ENCODE data around the gene LAMC3. TPM values are rescaled to one million over a fixed set of nuclear protein-coding genes. Genes with fewer than 3 reads are reported as not detected.

The LAMC3 gene
- total RNA-seq, 1 experiment from 2014 or later: 2.9 TPM

DNA sequence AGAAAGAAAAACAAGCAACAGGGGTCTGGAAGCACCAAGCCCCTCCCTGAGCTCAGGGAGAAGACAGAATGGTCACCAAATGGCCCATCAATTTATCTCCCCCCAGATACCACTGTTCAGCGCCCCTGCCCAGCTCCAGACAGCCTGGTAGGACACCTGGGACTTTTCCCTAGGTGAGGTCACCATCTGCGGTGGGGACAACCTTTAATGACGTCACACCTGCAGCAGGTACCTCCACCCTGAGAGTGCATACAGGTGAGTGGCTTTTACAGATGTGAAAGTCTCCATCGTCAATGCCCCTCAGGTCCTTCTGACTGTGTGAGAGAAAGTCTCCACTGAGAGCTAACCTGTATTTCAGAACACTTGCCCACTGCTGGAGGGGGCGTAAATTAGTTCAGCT, 34.3 kb upstream of the LAMC3 start:
- in situ Hi-C loops (cut with HindIII; ENCODE audit: low pct_unique_long_range_greater_than_20kb, low sequenced_read_pairs): no loop called here

DNA sequence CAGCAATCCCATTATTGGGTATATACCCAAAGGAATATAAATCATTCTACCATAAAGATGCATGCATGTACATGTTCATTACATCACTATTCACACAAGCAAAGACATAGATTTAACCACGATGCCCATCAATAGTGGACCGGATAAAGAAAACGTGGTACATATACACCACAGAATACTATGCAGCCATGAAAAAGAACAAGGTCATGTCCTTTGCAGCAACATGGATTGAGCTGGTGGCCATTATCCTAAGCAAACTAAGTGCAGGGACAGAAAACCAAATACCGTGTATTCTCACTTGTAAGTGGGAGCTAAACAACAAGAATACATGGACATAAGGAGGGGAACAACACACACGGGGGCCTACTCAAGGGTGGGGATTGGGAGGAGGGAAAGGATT, 33.8 kb upstream of the LAMC3 start:
- DNase-seq (ENCODE audit: low read depth, low spot score): no peak
- in situ Hi-C loops (cut with HindIII; ENCODE audit: low pct_unique_long_range_greater_than_20kb, low sequenced_read_pairs): no loop called here

More for the DNA sequence above, 34.3 kb upstream of the LAMC3 start:
- DNase-seq (ENCODE audit: low read depth, low spot score): no peak

GRCh38 chr9:130975932-130976841, 32.8 kb upstream of the LAMC3 start:
- in situ Hi-C loops (cut with HindIII; ENCODE audit: low pct_unique_long_range_greater_than_20kb, low sequenced_read_pairs): no loop called here
- DNase-seq (ENCODE audit: low read depth, low spot score): no peak

GRCh38 chr9:130977811-130978221, 31.2 kb upstream of the LAMC3 start:
- DNase-seq (ENCODE audit: low read depth, low spot score): no peak
- in situ Hi-C loops (cut with HindIII; ENCODE audit: low pct_unique_long_range_greater_than_20kb, low sequenced_read_pairs): no loop called here

GRCh38 chr9:130979591-130980385, 29.2 kb upstream of the LAMC3 start:
- in situ Hi-C loops (cut with HindIII; ENCODE audit: low pct_unique_long_range_greater_than_20kb, low sequenced_read_pairs): no loop called here
- no peak for DNase-seq (ENCODE audit: low read depth, low spot score)

DNA sequence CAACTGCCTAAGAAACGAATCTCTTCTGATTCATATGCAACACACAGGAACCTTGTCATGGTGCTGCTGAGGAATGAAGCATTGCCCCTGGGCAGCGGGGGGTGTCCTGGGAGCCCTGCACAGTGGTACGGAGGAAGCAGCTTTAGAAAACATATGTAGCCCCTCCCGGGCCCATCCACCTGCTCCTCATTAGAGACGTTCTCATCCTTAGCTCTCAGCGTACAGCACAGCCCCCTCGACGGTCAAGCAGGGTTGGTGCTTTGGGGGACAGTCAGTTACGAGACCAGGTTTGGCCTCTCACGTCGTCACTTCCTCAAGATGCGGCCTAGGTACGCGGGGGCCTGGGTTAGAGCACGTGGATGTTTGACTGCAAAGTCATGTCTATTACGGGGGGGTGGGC, 28.4 kb upstream of the LAMC3 start:
- in situ Hi-C loops (cut with HindIII; ENCODE audit: low pct_unique_long_range_greater_than_20kb, low sequenced_read_pairs): no loop called here
- no peak for DNase-seq (ENCODE audit: low read depth, low spot score)

DNA sequence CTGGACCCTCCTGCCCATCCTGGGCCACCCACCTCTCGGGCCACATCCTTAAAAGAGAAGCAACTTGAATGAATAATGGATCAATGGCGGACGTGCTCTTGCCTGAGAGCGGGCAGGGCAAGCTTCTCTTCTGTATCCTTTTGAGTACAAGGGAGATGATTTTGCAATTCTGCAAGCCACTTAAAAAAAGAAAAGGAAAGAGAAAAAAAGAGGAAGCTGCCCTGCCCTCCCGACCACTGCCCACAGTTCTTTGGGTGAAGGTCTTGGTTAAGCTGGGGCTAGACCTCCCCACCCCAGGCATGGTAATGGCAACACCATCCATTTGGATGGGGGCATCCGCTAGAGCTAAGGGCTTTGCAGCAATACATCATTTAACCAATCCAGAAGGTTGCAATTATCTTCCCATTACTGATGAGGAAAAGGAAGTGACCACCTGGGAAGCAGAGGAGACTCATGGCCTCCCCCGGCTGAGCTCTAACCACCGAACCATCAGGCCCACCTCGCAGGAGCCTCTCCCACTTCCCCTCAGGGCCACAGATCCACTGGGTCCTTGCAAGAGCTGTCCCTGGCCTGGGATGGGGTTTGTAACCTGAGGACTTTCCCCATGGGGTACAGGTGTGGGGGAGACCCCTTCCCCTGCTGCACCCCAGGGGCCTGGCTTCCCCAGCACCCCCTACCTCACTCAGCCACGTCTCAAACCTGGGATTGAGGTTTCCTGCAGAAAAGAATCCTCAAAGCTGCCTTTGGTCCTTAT, 27.8 kb upstream of the LAMC3 start:
- in situ Hi-C loops (cut with HindIII; ENCODE audit: low pct_unique_long_range_greater_than_20kb, low sequenced_read_pairs): no loop called here
- DNase-seq (ENCODE audit: low read depth, low spot score): no peak

DNA sequence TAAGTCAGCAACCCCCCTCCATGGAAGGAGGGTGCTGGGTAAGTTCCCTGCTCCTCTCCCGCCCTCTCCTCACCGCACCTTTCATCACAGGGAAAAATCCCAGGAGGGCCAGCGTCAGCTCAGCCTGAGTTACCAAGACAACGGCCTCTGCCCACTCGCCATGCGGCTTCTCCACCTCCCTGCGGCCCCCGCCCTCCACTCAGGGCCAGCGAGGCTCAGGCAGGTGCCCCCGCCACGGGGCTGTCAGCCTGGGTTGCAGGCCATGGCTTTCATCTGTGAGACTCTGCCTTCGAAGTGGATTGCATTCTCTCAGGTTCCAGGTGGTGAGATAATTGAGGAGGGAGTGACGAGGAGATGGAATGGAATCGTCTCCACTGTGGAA, 27.2 kb upstream of the LAMC3 start:
- DNase-seq (ENCODE audit: low read depth, low spot score): no peak
- in situ Hi-C loops (cut with HindIII; ENCODE audit: low pct_unique_long_range_greater_than_20kb, low sequenced_read_pairs): no loop called here

- in situ Hi-C loops (cut with HindIII; ENCODE audit: low pct_unique_long_range_greater_than_20kb, low sequenced_read_pairs): no loop called here
These were observed 26.2 kb upstream of the LAMC3 start for GRCh38 chr9:130982636-130983358.

GRCh38 chr9:130983359-130983670, 25.7 kb upstream of the LAMC3 start:
- no peak for DNase-seq (ENCODE audit: low read depth, low spot score)
- in situ Hi-C loops (cut with HindIII; ENCODE audit: low pct_unique_long_range_greater_than_20kb, low sequenced_read_pairs): no loop called here

More at GRCh38 chr9:130982636-130983358, 26.2 kb upstream of the LAMC3 start:
- no peak for DNase-seq (ENCODE audit: low read depth, low spot score)

DNA sequence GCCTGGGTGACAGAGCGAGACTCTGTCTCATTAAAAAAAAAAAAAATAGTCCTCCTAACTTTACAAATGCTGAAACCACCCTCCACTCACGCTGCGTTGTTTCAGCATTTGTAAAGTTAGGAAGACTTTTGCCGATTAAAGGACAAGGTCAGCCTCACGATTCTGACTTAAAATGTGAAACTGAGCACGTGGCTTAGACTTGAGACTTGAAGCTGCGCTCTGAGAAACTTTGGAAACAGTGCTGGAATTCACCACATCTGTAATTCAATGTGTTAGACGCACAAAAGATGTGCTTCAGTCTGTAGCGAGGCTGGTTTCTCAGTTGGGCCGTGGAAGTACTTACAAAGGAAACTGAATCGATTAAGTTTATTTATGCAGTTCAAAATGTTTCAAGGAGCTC, 25.0 kb upstream of the LAMC3 start:
- in situ Hi-C loops (cut with HindIII; ENCODE audit: low pct_unique_long_range_greater_than_20kb, low sequenced_read_pairs): no loop called here

DNA sequence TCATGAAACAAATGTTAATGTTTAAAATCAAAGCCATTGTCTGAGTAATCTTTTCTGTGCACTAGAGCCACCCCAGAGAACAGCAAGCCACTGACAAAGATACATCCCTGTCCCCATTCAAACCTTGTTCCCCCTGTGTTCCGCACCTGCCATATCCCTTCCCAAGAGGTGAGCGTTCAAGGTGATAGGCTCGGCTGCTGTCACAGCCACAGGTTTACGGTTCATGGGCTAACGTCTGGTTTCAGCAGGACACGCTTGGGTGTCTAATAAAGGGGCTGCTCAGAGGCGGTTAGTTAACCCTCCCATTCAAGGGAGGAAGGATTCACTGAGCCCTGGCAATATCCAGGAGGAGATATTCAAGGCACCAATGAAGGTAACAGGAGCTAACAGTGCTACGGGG, 24.5 kb upstream of the LAMC3 start:
- no peak for DNase-seq (ENCODE audit: low read depth, low spot score)
- in situ Hi-C loops (cut with HindIII; ENCODE audit: low pct_unique_long_range_greater_than_20kb, low sequenced_read_pairs): no loop called here

More for the DNA sequence above, 25.0 kb upstream of the LAMC3 start:
- DNase-seq (ENCODE audit: low read depth, low spot score): no peak

DNA sequence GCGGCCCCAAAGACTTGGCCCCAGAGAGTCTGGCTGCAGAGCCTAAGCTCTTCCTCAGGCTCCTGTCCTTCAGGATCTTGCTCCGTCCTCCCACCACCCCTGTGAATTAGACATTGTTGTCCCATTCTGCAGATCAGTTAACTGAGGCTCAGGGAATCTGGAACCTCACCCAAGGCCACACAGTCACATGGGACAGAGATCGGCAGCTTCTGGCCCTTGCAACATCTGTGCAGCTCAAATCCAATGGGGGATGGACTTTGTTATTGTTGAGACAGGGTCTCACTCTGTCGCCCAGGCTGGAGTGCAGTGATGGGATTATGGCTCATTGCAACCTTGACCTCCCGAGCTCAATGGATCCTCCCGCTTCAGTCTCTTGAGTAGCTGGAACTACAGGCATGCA, 23.9 kb upstream of the LAMC3 start:
- in situ Hi-C loops (cut with HindIII; ENCODE audit: low pct_unique_long_range_greater_than_20kb, low sequenced_read_pairs): no loop called here
- DNase-seq (ENCODE audit: low read depth, low spot score): no peak

DNA sequence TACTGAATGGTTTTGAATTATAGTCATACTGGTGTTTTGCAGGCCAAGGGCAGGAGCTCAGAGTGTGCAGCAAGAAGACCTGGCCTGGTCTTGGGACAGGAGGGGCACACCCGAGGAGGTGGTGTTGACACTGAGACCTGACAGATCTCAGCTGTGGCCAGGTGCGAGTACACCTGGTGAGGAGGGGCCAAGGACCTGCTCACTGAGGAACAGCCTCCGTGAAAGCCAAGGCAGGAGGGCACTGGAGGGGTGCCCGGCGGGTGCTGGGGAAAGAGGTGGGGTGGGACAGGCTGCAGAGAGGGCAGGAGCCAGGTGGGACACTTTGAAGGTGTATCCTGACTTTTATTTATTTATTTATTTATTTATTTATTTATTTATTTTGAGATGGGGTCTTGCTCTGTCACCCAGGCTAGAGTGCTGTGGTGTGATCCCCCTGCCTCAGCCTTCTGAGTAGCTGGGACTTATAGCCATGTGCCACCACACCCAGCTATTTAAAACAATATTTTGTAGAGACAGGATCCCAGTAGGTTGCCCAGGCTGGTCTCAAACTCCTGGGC, 23.3 kb upstream of the LAMC3 start:
- in situ Hi-C loops (cut with HindIII; ENCODE audit: low pct_unique_long_range_greater_than_20kb, low sequenced_read_pairs): no loop called here
- DNase-seq (ENCODE audit: low read depth, low spot score): no peak

- DNase-seq (ENCODE audit: low read depth, low spot score): no peak
- in situ Hi-C loops (cut with HindIII; ENCODE audit: low pct_unique_long_range_greater_than_20kb, low sequenced_read_pairs): no loop called here
These were observed 22.5 kb upstream of the LAMC3 start for GRCh38 chr9:130986356-130986965.

DNA sequence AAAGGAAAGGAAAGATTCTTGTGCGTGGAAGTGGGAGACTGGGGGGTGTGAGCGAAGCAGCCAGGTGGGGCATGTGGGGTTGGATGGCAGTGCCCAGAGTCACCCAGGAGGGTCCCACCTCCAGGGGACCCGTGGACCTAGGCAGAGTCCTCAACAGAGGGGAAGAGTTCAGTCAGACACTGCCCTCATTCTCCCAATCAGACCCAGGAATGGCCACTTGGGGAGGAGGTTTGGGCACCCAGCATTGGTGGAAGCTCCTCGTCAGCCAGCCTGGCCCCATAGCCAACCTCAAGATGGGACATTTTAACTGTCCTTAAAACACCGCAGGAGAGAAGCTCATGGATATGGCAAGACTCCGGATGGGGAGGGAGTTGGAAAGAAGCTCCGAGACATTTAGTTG, 21.9 kb upstream of the LAMC3 start:
- in situ Hi-C loops (cut with HindIII; ENCODE audit: low pct_unique_long_range_greater_than_20kb, low sequenced_read_pairs): no loop called here
- no peak for DNase-seq (ENCODE audit: low read depth, low spot score)
